B cell (primary cell): ENCODE measurements around the gene CCDC9B. TPM values are rescaled to one million over a fixed set of nuclear protein-coding genes. Genes with fewer than 3 reads are reported as not detected.

Source experiments
- ATAC-seq: fragments of 200-7000 bp; cut with Tn5 transposase; one replicate; pipeline ENCODE4 v1.10.0; 2021; ENCODE audit warnings: low read depth, mild to moderate bottlenecking, moderate number of reproducible peaks, moderate library complexity
- CTCF ChIA-PET: fragments of 350-600 bp; sonication (Branson Sonifier 250); formaldehyde crosslinking; loops from one replicate; lab custom pipeline; 2021; ENCODE audit warnings: antibody characterized with exemption, inconsistent platforms; lab: Charles Lee
- POLR2A ChIA-PET: fragments of 350-600 bp; sonication (Branson Sonifier 250); formaldehyde crosslinking; loops from one replicate; lab custom pipeline; 2021; ENCODE audit warnings: antibody characterized with exemption; lab: Charles Lee
- DNase-seq: peaks from one replicate; pipeline ENCODE4 v3.0.0; 2013
- H2AFZ ChIP-seq: 2 replicates; pipeline ENCODE4 v1.6.1; 2012; ENCODE audit warnings: mild to moderate bottlenecking, low read depth, low read length; ENCODE audit not compliant: insufficient read depth, poor library complexity, severe bottlenecking
- H3K27ac ChIP-seq, 2 donors: 1 replicate in 1 of 2; 2 replicates in 1 of 2; pipeline ENCODE4 v1.5.1; 2012 to 2013; ENCODE audit warnings: low read length in 2 of 2, mild to moderate bottlenecking in 2 of 2, moderate library complexity in 1 of 2
- H3K27me3 ChIP-seq, 4 experiments: fragments of 200-600 bp in 1 of 4; sonication (generic) in 1 of 4; replicated peaks in 1 of 4; 1 replicate in 2 of 4; 2 replicates in 2 of 4; pipeline versions ENCODE4 v1.6.1 to v1.7.0; 2013 to 2016; ENCODE audit warnings: low read length in 3 of 4, mild to moderate bottlenecking in 2 of 4, mixed read lengths in 1 of 4, moderate library complexity in 1 of 4; ENCODE audit not compliant: insufficient read depth in 4 of 4, control insufficient read depth in 3 of 4; ENCODE audit errors: control extremely low read depth in 1 of 4
- H3K36me3 ChIP-seq, 2 experiments: replicated peaks in 1 of 2; 1 replicate in 1 of 2; 2 replicates in 1 of 2; pipeline versions ENCODE4 v1.6.1 to v1.7.1; 2013; ENCODE audit warnings: low read length in 1 of 2; ENCODE audit not compliant: insufficient read depth in 2 of 2, control insufficient read depth in 1 of 2; ENCODE audit errors: control extremely low read depth in 1 of 2, extremely low read depth in 1 of 2
- H3K4me1 ChIP-seq, 2 donors: fragments of 200-600 bp in 1 of 2; sonication (generic) in 1 of 2; 1 replicate in 1 of 2; 2 replicates in 1 of 2; pipeline versions ENCODE4 v1.5.1 to v1.6.1; 2013 to 2017; ENCODE audit warnings: low read length in 2 of 2; ENCODE audit not compliant: control insufficient read depth in 2 of 2, insufficient read depth in 2 of 2
- H3K4me2 ChIP-seq: replicated peaks from 2 replicates; pipeline ENCODE3; 2012; ENCODE audit warnings: mild to moderate bottlenecking, low read depth, low read length; ENCODE audit not compliant: poor library complexity, severe bottlenecking
- H3K4me3 ChIP-seq, 5 experiments: fragments of 200-600 bp in 1 of 5; sonication (generic) in 1 of 5; 1 replicate in 3 of 5; 2 replicates in 2 of 5; pipeline versions ENCODE4 v1.5.1 to v1.7.0; 2011 to 2016; ENCODE audit warnings: low read length in 4 of 5, mild to moderate bottlenecking in 4 of 5, low read depth in 2 of 5, control low read depth in 1 of 5, moderate library complexity in 1 of 5; ENCODE audit not compliant: insufficient read depth in 1 of 5; ENCODE audit errors: control extremely low read depth in 1 of 5, extremely low read depth in 1 of 5
- H3K79me2 ChIP-seq: fragments of 200-600 bp; sonication (generic); one replicate; pipeline ENCODE4 v1.6.0; 2016; ENCODE audit warnings: low read length; ENCODE audit not compliant: control insufficient read depth, insufficient read depth
- H3K9ac ChIP-seq: fragments of 200-600 bp; sonication (generic); 2 replicates; pipeline ENCODE4 v1.6.1; 2017; ENCODE audit warnings: mild to moderate bottlenecking, low read length, moderate library complexity
- H3K9me3 ChIP-seq, 3 donors: one replicate each; pipeline versions ENCODE4 v1.6.1 to v1.7.1; 2013; ENCODE audit warnings: low read length in 2 of 3; ENCODE audit not compliant: control insufficient read depth in 2 of 3, insufficient read depth in 1 of 3; ENCODE audit errors: control extremely low read depth in 1 of 3
- H4K20me1 ChIP-seq: 2 replicates; pipeline ENCODE4 v1.6.0; 2012; ENCODE audit warnings: mild to moderate bottlenecking, low read length; ENCODE audit not compliant: insufficient read depth, control insufficient read depth, poor library complexity, severe bottlenecking
- H3K27ac Mint-ChIP-seq: one replicate; pipeline ENCODE4 v1.8.0; 2021; ENCODE audit warnings: mixed read lengths
- H3K27me3 Mint-ChIP-seq: one replicate; pipeline ENCODE4 v1.8.0; 2021; ENCODE audit warnings: mixed read lengths
- H3K4me1 Mint-ChIP-seq: one replicate; pipeline ENCODE4 v1.8.0; 2021; ENCODE audit warnings: mixed read lengths
- H3K4me3 Mint-ChIP-seq: one replicate; pipeline ENCODE4 v1.8.0; 2021; ENCODE audit warnings: mixed read lengths
- H3K9me3 Mint-ChIP-seq: one replicate; pipeline ENCODE4 v1.8.0; 2022; ENCODE audit warnings: mixed read lengths; ENCODE audit not compliant: insufficient read depth
- EZH2 ChIP-seq: IDR thresholded peaks from 2 replicates; pipeline ENCODE4 v1.6.1; 2012; ENCODE audit warnings: borderline replicate concordance, low read depth, mild to moderate bottlenecking, moderate library complexity, low read length; ENCODE audit not compliant: insufficient read depth, poor library complexity, severe bottlenecking
- WGBS: methylation state at CpG from one replicate; pipeline ENCODE4 v1.1.5; 2013; ENCODE audit warnings: missing lambda C conversion rate; ENCODE audit not compliant: insufficient coverage; 5-methylcytosine and 5-hydroxymethylcytosine counted together
- intact Hi-C: fragments of 100-400 bp; cut with micrococcal nuclease; formaldehyde crosslinking; loops from one replicate; pipeline ENCODE4 v1.10.0; 2022
- polyA minus RNA-seq: library from RNA; depleted of rRNA, polyadenylated mRNA; stranded (reverse); fragments of >200 nt; gene quantifications from 2 replicates; pipeline ENCODE4 v1.2.3, GENCODE V29; 2012
- polyA plus RNA-seq: library from polyadenylated mRNA; depleted of rRNA; stranded (reverse); fragments of >200 nt; gene quantifications from 2 replicates; pipeline ENCODE4 v1.2.3, GENCODE V29; 2012
- total RNA-seq, 2 donors: library from RNA; stranded (reverse); fragments of 120-200 nt in 1 of 2; gene quantifications; 1 replicate in 1 of 2; 2 replicates in 1 of 2; pipeline versions ENCODE4 v1.2.3 to v1.2.4, GENCODE V29; 2013 to 2022
- TF ChIP-seq, protein P1 (sequence below): fragments of 200-600 bp; IDR thresholded peaks from one replicate; pipeline ENCODE4 v1.8.0; 2022; ENCODE audit warnings: antibody characterized with exemption, mild to moderate bottlenecking

The CCDC9B gene
- total RNA-seq, result 1.6 and 2.8 TPM in 2 replicates
- total RNA-seq (2013), result 0.72 TPM
- 1.1 and 2.4 TPM in 2 replicates for polyA plus RNA-seq
- 1.3 and 2.5 TPM in 2 replicates for polyA minus RNA-seq

DNA sequence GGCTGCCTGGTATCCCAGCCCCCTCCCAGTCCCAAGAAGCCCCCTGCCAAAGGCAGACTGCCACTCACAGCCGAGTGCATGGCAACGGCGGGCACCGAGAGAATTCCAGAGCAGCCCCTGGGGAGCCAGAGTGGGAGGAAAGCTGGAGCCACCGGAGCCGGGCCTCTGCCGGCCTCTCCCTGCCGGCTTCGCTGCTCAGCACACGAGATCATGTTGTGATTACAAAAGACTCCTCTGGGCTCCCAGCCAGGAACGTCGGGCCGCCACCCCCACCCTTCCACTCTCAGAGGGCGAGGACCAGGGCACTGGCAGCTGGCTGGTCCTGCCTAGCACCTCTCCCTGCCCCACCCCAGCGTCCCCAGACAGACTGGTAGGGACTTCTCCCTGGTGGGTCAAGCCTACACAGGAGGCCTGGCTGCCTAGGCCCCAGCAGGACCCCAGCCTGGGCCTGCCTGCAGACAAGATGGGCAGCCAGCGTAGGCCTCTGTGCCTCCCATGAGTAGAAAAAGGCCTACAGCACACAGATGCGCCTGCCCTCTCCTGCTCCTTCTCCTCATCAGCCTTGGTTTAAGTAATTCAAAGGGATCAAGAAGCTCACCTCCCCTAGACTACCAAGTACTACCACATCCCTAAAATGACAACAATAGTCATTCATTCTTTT lies at the start of gene CCDC9B:
TSS of gene CCDC9B (minus strand) at position 200 of the 661 bp plus-strand sequence. CDS start at position 80, 120 bp downstream.
- ChIA-PET CTCF (interaction anchor here (0.5 to 15.0 kb wide), 10 partner anchors 11 to 136 kb away, joined by 3 to 382 read pairs (median 69); partner anchors contain the start of genes INAFM2 and PLCB2), POLR2A (interaction anchor here (0.6 kb wide), 1 partner anchor 1228 kb away, joined by 5 read pairs; no protein-coding TSS in a partner anchor)
- H4K20me1 ChIP-seq, result no peaks in the 10 kb centered on the region
- H3K36me3 ChIP-seq, result no peaks in the 10 kb centered on the region
- H3K4me2 ChIP-seq, result no peak within 1 kb of the TSS
- DNase-seq (no peak), ATAC-seq (no peak)
- intact Hi-C loops, result no loop called here
- H3K9ac ChIP-seq, result no peak within 1 kb of the TSS
- no peaks in the 10 kb centered on the region for H3K79me2 ChIP-seq
- H3K27ac ChIP-seq, result no peak within 1 kb of the TSS
- Mint-ChIP-seq H3K27me3 (peaks cover 4% of the 10 kb centered on the region), H3K9me3 (no peaks in the 10 kb centered on the region), H3K4me1 (peaks cover 9% of the 10 kb centered on the region), H3K27ac (no peak within 1 kb of the TSS), H3K4me3 (no peak within 1 kb of the TSS)
- H3K27me3 ChIP-seq, result peaks cover 0 to 12% (median 0%) of the 10 kb centered on the region in 4 experiments
- H3K9me3 ChIP-seq, result no peaks in the 10 kb centered on the region
- H3K4me1 ChIP-seq, result peaks cover 4 to 13% of the 10 kb centered on the region in 2 donors
- TF ChIP-seq, protein P1, sequence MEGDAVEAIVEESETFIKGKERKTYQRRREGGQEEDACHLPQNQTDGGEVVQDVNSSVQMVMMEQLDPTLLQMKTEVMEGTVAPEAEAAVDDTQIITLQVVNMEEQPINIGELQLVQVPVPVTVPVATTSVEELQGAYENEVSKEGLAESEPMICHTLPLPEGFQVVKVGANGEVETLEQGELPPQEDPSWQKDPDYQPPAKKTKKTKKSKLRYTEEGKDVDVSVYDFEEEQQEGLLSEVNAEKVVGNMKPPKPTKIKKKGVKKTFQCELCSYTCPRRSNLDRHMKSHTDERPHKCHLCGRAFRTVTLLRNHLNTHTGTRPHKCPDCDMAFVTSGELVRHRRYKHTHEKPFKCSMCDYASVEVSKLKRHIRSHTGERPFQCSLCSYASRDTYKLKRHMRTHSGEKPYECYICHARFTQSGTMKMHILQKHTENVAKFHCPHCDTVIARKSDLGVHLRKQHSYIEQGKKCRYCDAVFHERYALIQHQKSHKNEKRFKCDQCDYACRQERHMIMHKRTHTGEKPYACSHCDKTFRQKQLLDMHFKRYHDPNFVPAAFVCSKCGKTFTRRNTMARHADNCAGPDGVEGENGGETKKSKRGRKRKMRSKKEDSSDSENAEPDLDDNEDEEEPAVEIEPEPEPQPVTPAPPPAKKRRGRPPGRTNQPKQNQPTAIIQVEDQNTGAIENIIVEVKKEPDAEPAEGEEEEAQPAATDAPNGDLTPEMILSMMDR, result no peak
- no peak for TF ChIP-seq EZH2
- 50% methylated on average over 16 of the region's 17 CpGs for WGBS
- H3K4me3 ChIP-seq, result no peak within 1 kb of the TSS
- H2AFZ ChIP-seq, result no peak within 1 kb of the TSS
